Kidney (tissue), 14 donors: ENCODE results near the gene PRELID3B. TPM values are rescaled to one million over a fixed set of nuclear protein-coding genes. Genes with fewer than 3 reads are reported as not detected.

ENCODE experiments used
- DNase-seq, 5 donors: peaks; one replicate each; pipeline ENCODE4 v3.0.0-alpha.2; 2013 to 2020
- FAIRE-seq: peaks from 2 replicates; lab custom pipeline; 2012; peaks lifted over from hg19 to GRCh38; lab: Jason Lieb, UNC
- H3K27ac ChIP-seq, 2 donors: one replicate each; pipeline ENCODE4 v1.7.0; 2013; ENCODE audit warnings: low read depth in 2 of 2, low read length in 2 of 2, inconsistent platforms in 1 of 2
- H3K27me3 ChIP-seq: one replicate; pipeline ENCODE4 v1.7.1; 2013; ENCODE audit warnings: low read length, inconsistent platforms; ENCODE audit not compliant: control insufficient read depth, insufficient read depth
- H3K36me3 ChIP-seq, 3 donors: one replicate each; pipeline versions ENCODE4 v1.7.0 to v1.7.1; 2013; ENCODE audit warnings: low read length in 3 of 3, control low read depth in 1 of 3, inconsistent platforms in 1 of 3; ENCODE audit not compliant: insufficient read depth in 3 of 3, control insufficient read depth in 2 of 3
- H3K4me1 ChIP-seq, 3 donors: one replicate each; pipeline versions ENCODE4 v1.7.0 to v1.7.1; 2013; ENCODE audit warnings: low read length in 3 of 3, inconsistent platforms in 1 of 3, low read depth in 1 of 3; ENCODE audit not compliant: control insufficient read depth in 2 of 3, insufficient read depth in 2 of 3
- H3K4me3 ChIP-seq, 3 donors: one replicate each; pipeline versions ENCODE4 v1.7.0 to v1.8.1; 2013; ENCODE audit warnings: low read length in 3 of 3, control low read depth in 1 of 3, inconsistent platforms in 1 of 3
- H3K9ac ChIP-seq, 3 donors: one replicate each; pipeline versions ENCODE4 v1.7.0 to v1.7.1; 2013; ENCODE audit warnings: low read length in 3 of 3, control low read depth in 1 of 3, inconsistent platforms in 1 of 3
- H3K9me3 ChIP-seq, 3 donors: one replicate each; pipeline versions ENCODE4 v1.7.0 to v1.7.1; 2013; ENCODE audit warnings: low read length in 3 of 3, control low read depth in 1 of 3, inconsistent platforms in 1 of 3; ENCODE audit not compliant: control insufficient read depth in 2 of 3, insufficient read depth in 1 of 3
- CTCF ChIP-seq: IDR thresholded peaks from 3 replicates; pipeline ENCODE4 v1.5.1; 2012; ENCODE audit warnings: mild to moderate bottlenecking, moderate library complexity, borderline replicate concordance; ENCODE audit not compliant: insufficient read depth; ENCODE audit errors: extremely low read depth
- intact Hi-C: fragments of 100-400 bp; cut with DNase I; formaldehyde crosslinking; loops from one replicate; pipeline ENCODE4 v1.11.1; 2022
- polyA plus RNA-seq: library from polyadenylated mRNA; stranded (reverse); fragments of 350-450 nt; fragmentation: Illumina TruSeq; extraction: RNeasy Lipid Tissue Mini Kit (QIAGEN cat#74804); gene quantifications from one replicate; pipeline ENCODE4 v1.2.3, GENCODE V29; 2014; ENCODE audit warnings: low read depth, low replicate concordance; ENCODE audit not compliant: insufficient read depth
- total RNA-seq: library from RNA; stranded (reverse); fragmentation: NEBNext Ultra II Directional; extraction: Animal tissue kit (Norgen Biotek cat#: 25700); gene quantifications from one replicate; pipeline ENCODE4 v1.2.1, GENCODE V29; 2021
- donor health status: control.
- donor health status: control.
- donor health status: control.
- donor health status: control.
- donor health status: control.
- donor health status: DM: yes; HTN: yes; CAD: no.
- donor health status: Normal renal cell carcinoma (clear cell type).

The PRELID3B gene
- total and polyA plus RNA-seq, 2 donors from 2014 or later: 26.4 to 38.5 TPM

- DNase-seq (no peak), FAIRE-seq (no peak)
- Histone ChIP-seq H3K27me3 (no peaks in the 10 kb centered on the region), H3K4me3 (no peak overlapping the region), H3K4me1 (peaks cover 0 to 5% (median 0%) of the 10 kb centered on the region in 3 donors), H3K9ac (no peak overlapping the region), H3K36me3 (no peaks in the 10 kb centered on the region), H3K27ac (no peak overlapping the region), H3K9me3 (no peaks in the 10 kb centered on the region)
- intact Hi-C loops: no loop called here
- TF ChIP-seq CTCF: no peak
These were observed 25.9 kb upstream of the PRELID3B start for GRCh38 chr20:59068534-59068933.

GRCh38 chr20:59064214-59064722 is 21.7 kb upstream of the PRELID3B start:
- no peak for DNase-seq
- no peak overlapping the region for H3K27ac ChIP-seq

GRCh38 chr20:59063358-59064213 is 21.0 kb upstream of the PRELID3B start:
- DNase-seq (peak in 1 of 5 donors; percentile 27), FAIRE-seq (no peak)
- no peak for TF ChIP-seq CTCF
- no peak overlapping the region for H3K27ac ChIP-seq
- peaks cover 0 to 5% (median 0%) of the 10 kb centered on the region in 3 donors for H3K4me1 ChIP-seq
- H3K9ac ChIP-seq: no peak overlapping the region
- intact Hi-C loops: no loop called here
- no peaks in the 10 kb centered on the region for H3K36me3 ChIP-seq
- no peak overlapping the region for H3K4me3 ChIP-seq
- no peaks in the 10 kb centered on the region for H3K27me3 ChIP-seq
- no peaks in the 10 kb centered on the region for H3K9me3 ChIP-seq

More at GRCh38 chr20:59064214-59064722, 21.7 kb upstream of the PRELID3B start:
- Histone ChIP-seq H3K36me3 (no peaks in the 10 kb centered on the region), H3K27me3 (no peaks in the 10 kb centered on the region), H3K4me1 (peaks cover 0 to 5% (median 0%) of the 10 kb centered on the region in 3 donors), H3K9ac (no peak overlapping the region), H3K4me3 (no peak overlapping the region), H3K9me3 (no peaks in the 10 kb centered on the region)
- FAIRE-seq: no peak
- TF ChIP-seq CTCF: no peak
- intact Hi-C loops: no loop called here
